BJ (cell line): ENCODE data around the gene IFT57. TPM values are rescaled to one million over a fixed set of nuclear protein-coding genes. Genes with fewer than 3 reads are reported as not detected.

Experiments used
- CTCF ChIA-PET: fragments of 350-600 bp; formaldehyde crosslinking; extraction: SDS; loops from one replicate; lab custom pipeline; 2021; ENCODE audit warnings: antibody characterized with exemption, inconsistent platforms; lab: Yijun Ruan, JAX
- POLR2A ChIA-PET: fragments of 300-600 bp; sonication (Branson Sonifier 250); formaldehyde crosslinking; extraction: SDS; loops from one replicate; lab custom pipeline; 2021; ENCODE audit warnings: antibody characterized with exemption; lab: Charles Lee
- DNase-seq: peaks from one replicate; pipeline ENCODE4 v3.0.0-alpha.2; 2011; ENCODE audit warnings: low read depth
- H3K27me3 ChIP-seq: 2 replicates; pipeline ENCODE4 v1.6.0; 2011; ENCODE audit warnings: low read length; ENCODE audit not compliant: control insufficient read depth, insufficient read depth
- H3K36me3 ChIP-seq: 2 replicates; pipeline ENCODE4 v1.5.1; 2011; ENCODE audit warnings: low read length; ENCODE audit not compliant: control insufficient read depth, insufficient read depth
- H3K4me3 ChIP-seq: 2 replicates; pipeline ENCODE4 v1.5.1; 2011; ENCODE audit warnings: low read depth, mild to moderate bottlenecking, control low read depth, low read length
- CTCF ChIP-seq: IDR thresholded peaks from 2 replicates; pipeline ENCODE4 v1.5.1; 2011; ENCODE audit warnings: low read depth, mild to moderate bottlenecking, control low read depth, inconsistent platforms, low read length, moderate library complexity; ENCODE audit not compliant: insufficient read depth
- polyA plus RNA-seq: library from polyadenylated mRNA; depleted of rRNA; stranded (reverse); fragments of >200 nt; gene quantifications from 2 replicates; pipeline ENCODE4 v1.2.3, GENCODE V29; 2011

Gene IFT57
- polyA plus RNA-seq, 1 experiment = 32.1 TPM

GRCh38 chr3:108221393-108221792 is 831 bp downstream of the IFT57 start:
- no peak for TF ChIP-seq CTCF
- Histone ChIP-seq H3K36me3 (no peaks in the 10 kb centered on the region), H3K4me3 (peak overlapping the region; percentile 79), H3K27me3 (no peaks in the 10 kb centered on the region)
- CTCF ChIA-PET = no interaction called here
- DNase-seq = no peak
- POLR2A ChIA-PET = no interaction called here

GRCh38 chr3:108219336-108219735 is 2.9 kb downstream of the IFT57 start:
- no peak for DNase-seq
- ChIA-PET CTCF (no interaction called here), POLR2A (no interaction called here)
- no peaks in the 10 kb centered on the region for H3K27me3 ChIP-seq
- no peaks in the 10 kb centered on the region for H3K36me3 ChIP-seq
- no peak for TF ChIP-seq CTCF
- H3K4me3 ChIP-seq = no peak overlapping the region

GRCh38 chr3:108218811-108219210 is 3.4 kb downstream of the IFT57 start:
- Histone ChIP-seq H3K4me3 (no peak overlapping the region), H3K36me3 (no peaks in the 10 kb centered on the region), H3K27me3 (no peaks in the 10 kb centered on the region)
- no peak for TF ChIP-seq CTCF
- DNase-seq = no peak
- CTCF ChIA-PET = no interaction called here
- POLR2A ChIA-PET = no interaction called here

- TF ChIP-seq CTCF = no peak
- ChIA-PET CTCF (no interaction called here), POLR2A (no interaction called here)
- H3K27me3 ChIP-seq = no peaks in the 10 kb centered on the region
- DNase-seq = no peak
- 0 out of 2 replicates have a peak, but pooled peaks cover 1% of the 10 kb centered on the region for H3K36me3 ChIP-seq
- H3K4me3 ChIP-seq = no peak overlapping the region
These were observed 6.4 kb downstream of the IFT57 start for GRCh38 chr3:108215871-108216270.

- ChIA-PET CTCF (no interaction called here), POLR2A (no interaction called here)
- H3K27me3 ChIP-seq = no peaks in the 10 kb centered on the region
- no peak for TF ChIP-seq CTCF
- no peak for DNase-seq
- H3K36me3 ChIP-seq = 0 out of 2 replicates have a peak, but pooled peaks cover 1% of the 10 kb centered on the region
- H3K4me3 ChIP-seq = no peak overlapping the region
These were observed 12.6 kb downstream of the IFT57 start for GRCh38 chr3:108209579-108209978.
